ENCODE measurements around the gene FLNB. TPM values are rescaled to one million over a fixed set of nuclear protein-coding genes. Genes with fewer than 3 reads are reported as not detected.
A peak's percentile ranks its signal among the peaks of the same experiment; 100 is the strongest.

Gene FLNB
- total RNA-seq, 4 donors from 2014 or later = 164 to 258 (median 242) TPM

GRCh38 chr3:58085616-58086015, 77.4 kb downstream of the FLNB start:
- peaks cover 24 to 33% of the 10 kb centered on the region in 2 donors for H3K4me1 ChIP-seq
- intact Hi-C loops (cut with DNase I) = no loop called here
- H3K27me3 ChIP-seq = no peaks in the 10 kb centered on the region
- peak; percentile 45 to 46 for DNase-seq
- TF ChIP-seq POLR2A (IDR thresholded peaks at IDR 0.05) = no peak
- TF ChIP-seq, protein P1, sequence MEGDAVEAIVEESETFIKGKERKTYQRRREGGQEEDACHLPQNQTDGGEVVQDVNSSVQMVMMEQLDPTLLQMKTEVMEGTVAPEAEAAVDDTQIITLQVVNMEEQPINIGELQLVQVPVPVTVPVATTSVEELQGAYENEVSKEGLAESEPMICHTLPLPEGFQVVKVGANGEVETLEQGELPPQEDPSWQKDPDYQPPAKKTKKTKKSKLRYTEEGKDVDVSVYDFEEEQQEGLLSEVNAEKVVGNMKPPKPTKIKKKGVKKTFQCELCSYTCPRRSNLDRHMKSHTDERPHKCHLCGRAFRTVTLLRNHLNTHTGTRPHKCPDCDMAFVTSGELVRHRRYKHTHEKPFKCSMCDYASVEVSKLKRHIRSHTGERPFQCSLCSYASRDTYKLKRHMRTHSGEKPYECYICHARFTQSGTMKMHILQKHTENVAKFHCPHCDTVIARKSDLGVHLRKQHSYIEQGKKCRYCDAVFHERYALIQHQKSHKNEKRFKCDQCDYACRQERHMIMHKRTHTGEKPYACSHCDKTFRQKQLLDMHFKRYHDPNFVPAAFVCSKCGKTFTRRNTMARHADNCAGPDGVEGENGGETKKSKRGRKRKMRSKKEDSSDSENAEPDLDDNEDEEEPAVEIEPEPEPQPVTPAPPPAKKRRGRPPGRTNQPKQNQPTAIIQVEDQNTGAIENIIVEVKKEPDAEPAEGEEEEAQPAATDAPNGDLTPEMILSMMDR (IDR thresholded peaks at IDR 0.05) = no peak
- 51 to 53% methylated on average over 6 of the region's 6 CpGs for WGBS, 2 donors
- H3K4me3 ChIP-seq (replicated peaks in 1 of 3) = no peak overlapping the region
- H3K9me3 ChIP-seq = no peaks in the 10 kb centered on the region
- H3K27ac ChIP-seq = peak overlapping the region; percentile 52 to 82 (median 76)
- H3K36me3 ChIP-seq = no peaks in the 10 kb centered on the region

- H3K27me3 ChIP-seq = no peaks in the 10 kb centered on the region
- peaks cover 24 to 25% of the 10 kb centered on the region in 2 donors for H3K4me1 ChIP-seq
- no peaks in the 10 kb centered on the region for H3K9me3 ChIP-seq
- H3K36me3 ChIP-seq = no peaks in the 10 kb centered on the region
- DNase-seq = peak; percentile 42 to 59
- 33 to 53% methylated on average over 3 of the region's 3 CpGs for WGBS, 2 donors
- intact Hi-C loops (cut with DNase I) = no loop called here
- no peak for TF ChIP-seq POLR2A (IDR thresholded peaks at IDR 0.05)
- TF ChIP-seq, protein P1 (IDR thresholded peaks at IDR 0.05) = no peak
- H3K4me3 ChIP-seq (replicated peaks in 1 of 3) = no peak overlapping the region
- peak overlapping the region; percentile 4 to 80 (median 64) for H3K27ac ChIP-seq
Measured at GRCh38 chr3:58088501-58088900, 80.3 kb downstream of the FLNB start.

DNA sequence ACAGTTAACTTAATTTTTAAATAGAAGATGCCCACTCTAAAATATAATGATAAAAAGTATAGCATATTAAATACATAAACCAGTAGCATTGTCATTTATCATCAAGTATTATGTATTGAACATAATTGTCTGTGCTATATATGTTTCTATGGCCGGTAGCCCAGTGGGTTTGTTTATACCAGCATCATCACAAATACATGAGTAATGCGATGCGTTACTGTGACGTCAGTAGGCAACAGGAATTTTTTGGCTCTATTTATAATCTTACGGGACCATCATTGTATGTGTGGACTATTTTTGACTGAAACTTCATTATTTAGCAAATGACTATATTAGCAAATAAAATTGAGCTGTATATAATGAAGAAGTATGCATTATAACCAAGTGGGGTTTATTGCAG, 82.1 kb downstream of the FLNB start:
- no peaks in the 10 kb centered on the region for H3K27me3 ChIP-seq
- intact Hi-C loops (cut with DNase I) = no loop called here
- H3K4me1 ChIP-seq = peaks cover 21 to 23% of the 10 kb centered on the region in 2 donors
- no peaks in the 10 kb centered on the region for H3K9me3 ChIP-seq
- DNase-seq = no peak
- TF ChIP-seq, protein P1 (IDR thresholded peaks at IDR 0.05) = no peak
- TF ChIP-seq POLR2A (IDR thresholded peaks at IDR 0.05) = no peak
- no peak overlapping the region for H3K27ac ChIP-seq
- 95 to 96% methylated on average over 5 of the region's 5 CpGs for WGBS, 2 donors
- H3K36me3 ChIP-seq = no peaks in the 10 kb centered on the region
- H3K4me3 ChIP-seq (replicated peaks in 1 of 3) = no peak overlapping the region

DNA sequence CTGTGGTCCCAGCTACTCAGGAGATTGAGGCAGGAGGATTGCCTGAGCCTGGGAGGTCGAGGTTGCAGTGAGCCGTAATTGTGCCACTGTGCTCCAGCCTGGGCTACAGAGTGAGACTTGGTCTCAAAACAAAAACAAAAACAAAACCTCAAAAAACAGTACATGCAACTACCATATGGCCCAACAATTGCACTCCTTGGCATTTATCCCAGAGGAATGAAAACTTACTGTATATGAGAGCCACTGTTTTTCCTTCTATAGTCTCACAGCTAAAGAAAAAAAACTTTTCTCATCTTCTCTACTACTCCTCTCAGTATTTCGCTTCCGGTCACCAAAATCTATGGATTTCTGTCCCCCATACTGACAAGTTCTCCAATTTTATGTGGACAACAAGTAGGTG, 84.3 kb downstream of the FLNB start:
- no peaks in the 10 kb centered on the region for H3K27me3 ChIP-seq
- no peak for TF ChIP-seq POLR2A (IDR thresholded peaks at IDR 0.05)
- TF ChIP-seq, protein P1 (IDR thresholded peaks at IDR 0.05) = no peak
- H3K4me3 ChIP-seq (replicated peaks in 1 of 3) = no peak overlapping the region
- no peaks in the 10 kb centered on the region for H3K36me3 ChIP-seq
- no peak for DNase-seq
- intact Hi-C loops (cut with DNase I) = no loop called here
- WGBS, 2 donors = 97 to 99% methylated on average over 4 of the region's 4 CpGs
- no peaks in the 10 kb centered on the region for H3K9me3 ChIP-seq
- peak overlapping the region in 1 of 3 donors; percentile 4 for H3K27ac ChIP-seq
- H3K4me1 ChIP-seq = peaks cover 26 to 29% of the 10 kb centered on the region in 2 donors

GRCh38 chr3:58093574-58094195, 85.5 kb downstream of the FLNB start:
- no peak overlapping the region for H3K4me3 ChIP-seq (replicated peaks in 1 of 3)
- WGBS, 2 donors = 88 to 89% methylated on average over 8 of the region's 8 CpGs
- intact Hi-C loops (cut with DNase I) = no loop called here
- DNase-seq = no peak
- H3K27me3 ChIP-seq = no peaks in the 10 kb centered on the region
- peaks cover 21 to 29% of the 10 kb centered on the region in 2 donors for H3K4me1 ChIP-seq
- peaks cover 2 to 8% of the 10 kb centered on the region in 2 donors for H3K36me3 ChIP-seq
- H3K27ac ChIP-seq = peak overlapping the region in 2 of 3 donors; percentile 26 to 93
- no peaks in the 10 kb centered on the region for H3K9me3 ChIP-seq
- TF ChIP-seq, protein P1 (IDR thresholded peaks at IDR 0.05) = no peak
- TF ChIP-seq POLR2A (IDR thresholded peaks at IDR 0.05) = no peak

All from thyroid gland (tissue), 4 donors.